Measurements from ENCODE around the gene PRKG1. TPM values are rescaled to one million over a fixed set of nuclear protein-coding genes. Genes with fewer than 3 reads are reported as not detected.

PRKG1 gene
- total and polyA plus RNA-seq, 2 experiments from 2014 or later = 18.2 to 21.1 TPM

DNA sequence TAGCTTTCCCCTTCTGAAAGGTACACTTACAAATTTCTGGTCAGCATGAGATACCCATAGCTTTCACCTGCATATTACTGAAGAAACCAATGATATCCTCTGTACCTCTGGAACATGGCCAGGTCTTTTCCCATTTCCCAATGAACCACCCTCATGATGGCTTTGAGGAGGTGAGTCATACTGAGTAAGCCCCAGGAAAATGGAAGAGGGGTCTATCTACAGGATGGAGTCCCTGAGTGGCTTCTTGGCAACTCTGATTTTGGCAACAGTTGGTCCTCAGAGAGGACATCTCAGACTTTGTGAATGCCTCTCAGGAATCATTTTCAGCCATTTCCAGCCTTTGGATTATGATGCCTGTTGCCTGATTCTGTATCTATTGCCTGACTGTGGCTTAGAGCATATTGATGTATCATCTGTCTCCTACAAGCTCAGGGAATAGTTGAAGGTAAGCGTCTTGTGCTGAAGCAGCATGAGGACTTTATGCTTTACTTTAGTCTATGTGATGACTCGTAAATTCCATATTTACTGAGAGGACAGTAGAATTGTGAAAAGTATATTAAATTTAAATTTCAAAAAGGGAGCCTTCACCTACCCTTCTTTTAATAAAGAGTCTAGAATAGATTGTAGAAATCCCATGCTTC, 1155.1 kb downstream of the PRKG1 start (continued):
- TF ChIP-seq, protein P1, sequence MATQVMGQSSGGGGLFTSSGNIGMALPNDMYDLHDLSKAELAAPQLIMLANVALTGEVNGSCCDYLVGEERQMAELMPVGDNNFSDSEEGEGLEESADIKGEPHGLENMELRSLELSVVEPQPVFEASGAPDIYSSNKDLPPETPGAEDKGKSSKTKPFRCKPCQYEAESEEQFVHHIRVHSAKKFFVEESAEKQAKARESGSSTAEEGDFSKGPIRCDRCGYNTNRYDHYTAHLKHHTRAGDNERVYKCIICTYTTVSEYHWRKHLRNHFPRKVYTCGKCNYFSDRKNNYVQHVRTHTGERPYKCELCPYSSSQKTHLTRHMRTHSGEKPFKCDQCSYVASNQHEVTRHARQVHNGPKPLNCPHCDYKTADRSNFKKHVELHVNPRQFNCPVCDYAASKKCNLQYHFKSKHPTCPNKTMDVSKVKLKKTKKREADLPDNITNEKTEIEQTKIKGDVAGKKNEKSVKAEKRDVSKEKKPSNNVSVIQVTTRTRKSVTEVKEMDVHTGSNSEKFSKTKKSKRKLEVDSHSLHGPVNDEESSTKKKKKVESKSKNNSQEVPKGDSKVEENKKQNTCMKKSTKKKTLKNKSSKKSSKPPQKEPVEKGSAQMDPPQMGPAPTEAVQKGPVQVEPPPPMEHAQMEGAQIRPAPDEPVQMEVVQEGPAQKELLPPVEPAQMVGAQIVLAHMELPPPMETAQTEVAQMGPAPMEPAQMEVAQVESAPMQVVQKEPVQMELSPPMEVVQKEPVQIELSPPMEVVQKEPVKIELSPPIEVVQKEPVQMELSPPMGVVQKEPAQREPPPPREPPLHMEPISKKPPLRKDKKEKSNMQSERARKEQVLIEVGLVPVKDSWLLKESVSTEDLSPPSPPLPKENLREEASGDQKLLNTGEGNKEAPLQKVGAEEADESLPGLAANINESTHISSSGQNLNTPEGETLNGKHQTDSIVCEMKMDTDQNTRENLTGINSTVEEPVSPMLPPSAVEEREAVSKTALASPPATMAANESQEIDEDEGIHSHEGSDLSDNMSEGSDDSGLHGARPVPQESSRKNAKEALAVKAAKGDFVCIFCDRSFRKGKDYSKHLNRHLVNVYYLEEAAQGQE (IDR thresholded peaks at IDR 0.05; ENCODE audit: unreplicated experiment) = no peak
- TF ChIP-seq EZH2phosphoT487 (IDR thresholded peaks at IDR 0.05; ENCODE audit: unreplicated experiment) = no peak
- no peak for TF ChIP-seq ZNF114 (CRISPR knock-in tag; IDR thresholded peaks at IDR 0.05)
- TF ChIP-seq ZNF331 (CRISPR knock-in tag; IDR thresholded peaks at IDR 0.05; ENCODE audit: low read depth) = no peak
- no peak for TF ChIP-seq JUNB (IDR thresholded peaks at IDR 0.05; ENCODE audit: unreplicated experiment)

DNA sequence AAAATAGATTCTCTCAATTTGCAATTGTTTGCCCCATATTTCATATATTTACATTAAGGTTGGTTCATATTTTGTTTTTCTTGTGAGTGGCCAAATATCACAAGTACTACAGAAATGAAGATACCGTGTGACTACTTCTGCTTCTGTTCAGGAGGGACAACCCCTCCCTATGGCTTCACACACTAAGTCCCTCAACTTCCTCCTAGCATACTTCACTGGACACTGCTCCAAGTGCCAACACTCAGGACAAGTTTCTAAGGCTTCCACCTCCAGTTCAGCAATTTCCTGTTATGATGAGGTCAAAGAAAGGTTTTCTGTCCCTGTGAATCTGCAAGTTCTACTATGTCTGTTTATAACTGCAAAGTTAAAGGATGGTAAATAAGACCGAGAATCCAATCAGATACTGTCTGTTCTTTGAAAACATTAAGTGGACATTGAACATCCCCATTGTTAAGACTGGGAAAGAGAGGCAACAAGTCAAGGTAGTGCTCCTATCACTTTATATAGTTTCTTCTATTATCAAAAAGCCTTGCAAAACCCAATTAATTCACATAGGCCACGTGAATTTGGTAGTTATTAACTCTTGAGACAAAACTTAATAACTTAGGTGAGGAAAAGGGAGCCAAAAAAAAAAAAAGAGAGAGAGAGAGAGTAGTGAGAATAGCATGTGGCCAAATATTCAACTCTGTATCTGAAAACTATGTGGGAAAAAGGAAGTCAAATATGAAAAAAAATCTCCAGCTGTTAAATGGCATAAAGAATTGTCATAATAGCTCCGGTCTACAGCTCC, 1158.5 kb downstream of the PRKG1 start:
- Histone ChIP-seq H2AFZ (0 out of 2 replicates have a peak overlapping the region, but pooled peaks have one; percentile 8), H3K4me1 (ENCODE audit: insufficient read depth) (peaks cover 9% of the 10 kb centered on the region), H3K4me2 (peak overlapping the region; percentile 80), H3K27ac (ENCODE audit: low read depth) (no peak overlapping the region), H3K79me2 (replicated peaks; ENCODE audit: insufficient read depth) (no peaks in the 10 kb centered on the region), H3F3A (replicated peaks; ENCODE audit: low read depth) (no peaks in the 10 kb centered on the region), H4K20me1 (replicated peaks; ENCODE audit: insufficient read depth) (no peaks in the 10 kb centered on the region), H3K9me2 (ENCODE audit: insufficient read depth) (no peaks in the 10 kb centered on the region), H3K27me3 (ENCODE audit: insufficient read depth) (no peaks in the 10 kb centered on the region), H3K4me3 (peak overlapping the region; percentile 48), H3K36me3 (ENCODE audit: insufficient read depth) (no peaks in the 10 kb centered on the region)
- H3K4me1 Mint-ChIP-seq = peaks cover 9% of the 10 kb centered on the region
- peak overlapping the region; percentile 81; the same call in 1 of the 2 replicates for H3K27ac Mint-ChIP-seq
- H3K4me3 Mint-ChIP-seq = peak overlapping the region; percentile 75
- H3K27me3 Mint-ChIP-seq (ENCODE audit: insufficient read depth, low read depth, poor library complexity) = no peaks in the 10 kb centered on the region
- no peak for DNase-seq (ENCODE audit: low spot score)
- no peak; the same call in 2 of the 3 replicates for ATAC-seq
- H3K9me3 Mint-ChIP-seq = no peaks in the 10 kb centered on the region
- no peaks in the 10 kb centered on the region for H3K36me3 Mint-ChIP-seq (ENCODE audit: low read depth)
- no peak for TF ChIP-seq ZNF114 (CRISPR knock-in tag; IDR thresholded peaks at IDR 0.05)
- no peak for TF ChIP-seq CREB1 (CRISPR knock-in tag; IDR thresholded peaks at IDR 0.05; ENCODE audit: low read depth)
- TF ChIP-seq POLR2AphosphoS5 (IDR thresholded peaks at IDR 0.05; ENCODE audit: low read depth) = no peak
- no peak for TF ChIP-seq NANOG (IDR thresholded peaks at IDR 0.05; ENCODE audit: borderline replicate concordance)
- TF ChIP-seq EZH2phosphoT487 (IDR thresholded peaks at IDR 0.05; ENCODE audit: unreplicated experiment) = no peak
- TF ChIP-seq, protein P2, sequence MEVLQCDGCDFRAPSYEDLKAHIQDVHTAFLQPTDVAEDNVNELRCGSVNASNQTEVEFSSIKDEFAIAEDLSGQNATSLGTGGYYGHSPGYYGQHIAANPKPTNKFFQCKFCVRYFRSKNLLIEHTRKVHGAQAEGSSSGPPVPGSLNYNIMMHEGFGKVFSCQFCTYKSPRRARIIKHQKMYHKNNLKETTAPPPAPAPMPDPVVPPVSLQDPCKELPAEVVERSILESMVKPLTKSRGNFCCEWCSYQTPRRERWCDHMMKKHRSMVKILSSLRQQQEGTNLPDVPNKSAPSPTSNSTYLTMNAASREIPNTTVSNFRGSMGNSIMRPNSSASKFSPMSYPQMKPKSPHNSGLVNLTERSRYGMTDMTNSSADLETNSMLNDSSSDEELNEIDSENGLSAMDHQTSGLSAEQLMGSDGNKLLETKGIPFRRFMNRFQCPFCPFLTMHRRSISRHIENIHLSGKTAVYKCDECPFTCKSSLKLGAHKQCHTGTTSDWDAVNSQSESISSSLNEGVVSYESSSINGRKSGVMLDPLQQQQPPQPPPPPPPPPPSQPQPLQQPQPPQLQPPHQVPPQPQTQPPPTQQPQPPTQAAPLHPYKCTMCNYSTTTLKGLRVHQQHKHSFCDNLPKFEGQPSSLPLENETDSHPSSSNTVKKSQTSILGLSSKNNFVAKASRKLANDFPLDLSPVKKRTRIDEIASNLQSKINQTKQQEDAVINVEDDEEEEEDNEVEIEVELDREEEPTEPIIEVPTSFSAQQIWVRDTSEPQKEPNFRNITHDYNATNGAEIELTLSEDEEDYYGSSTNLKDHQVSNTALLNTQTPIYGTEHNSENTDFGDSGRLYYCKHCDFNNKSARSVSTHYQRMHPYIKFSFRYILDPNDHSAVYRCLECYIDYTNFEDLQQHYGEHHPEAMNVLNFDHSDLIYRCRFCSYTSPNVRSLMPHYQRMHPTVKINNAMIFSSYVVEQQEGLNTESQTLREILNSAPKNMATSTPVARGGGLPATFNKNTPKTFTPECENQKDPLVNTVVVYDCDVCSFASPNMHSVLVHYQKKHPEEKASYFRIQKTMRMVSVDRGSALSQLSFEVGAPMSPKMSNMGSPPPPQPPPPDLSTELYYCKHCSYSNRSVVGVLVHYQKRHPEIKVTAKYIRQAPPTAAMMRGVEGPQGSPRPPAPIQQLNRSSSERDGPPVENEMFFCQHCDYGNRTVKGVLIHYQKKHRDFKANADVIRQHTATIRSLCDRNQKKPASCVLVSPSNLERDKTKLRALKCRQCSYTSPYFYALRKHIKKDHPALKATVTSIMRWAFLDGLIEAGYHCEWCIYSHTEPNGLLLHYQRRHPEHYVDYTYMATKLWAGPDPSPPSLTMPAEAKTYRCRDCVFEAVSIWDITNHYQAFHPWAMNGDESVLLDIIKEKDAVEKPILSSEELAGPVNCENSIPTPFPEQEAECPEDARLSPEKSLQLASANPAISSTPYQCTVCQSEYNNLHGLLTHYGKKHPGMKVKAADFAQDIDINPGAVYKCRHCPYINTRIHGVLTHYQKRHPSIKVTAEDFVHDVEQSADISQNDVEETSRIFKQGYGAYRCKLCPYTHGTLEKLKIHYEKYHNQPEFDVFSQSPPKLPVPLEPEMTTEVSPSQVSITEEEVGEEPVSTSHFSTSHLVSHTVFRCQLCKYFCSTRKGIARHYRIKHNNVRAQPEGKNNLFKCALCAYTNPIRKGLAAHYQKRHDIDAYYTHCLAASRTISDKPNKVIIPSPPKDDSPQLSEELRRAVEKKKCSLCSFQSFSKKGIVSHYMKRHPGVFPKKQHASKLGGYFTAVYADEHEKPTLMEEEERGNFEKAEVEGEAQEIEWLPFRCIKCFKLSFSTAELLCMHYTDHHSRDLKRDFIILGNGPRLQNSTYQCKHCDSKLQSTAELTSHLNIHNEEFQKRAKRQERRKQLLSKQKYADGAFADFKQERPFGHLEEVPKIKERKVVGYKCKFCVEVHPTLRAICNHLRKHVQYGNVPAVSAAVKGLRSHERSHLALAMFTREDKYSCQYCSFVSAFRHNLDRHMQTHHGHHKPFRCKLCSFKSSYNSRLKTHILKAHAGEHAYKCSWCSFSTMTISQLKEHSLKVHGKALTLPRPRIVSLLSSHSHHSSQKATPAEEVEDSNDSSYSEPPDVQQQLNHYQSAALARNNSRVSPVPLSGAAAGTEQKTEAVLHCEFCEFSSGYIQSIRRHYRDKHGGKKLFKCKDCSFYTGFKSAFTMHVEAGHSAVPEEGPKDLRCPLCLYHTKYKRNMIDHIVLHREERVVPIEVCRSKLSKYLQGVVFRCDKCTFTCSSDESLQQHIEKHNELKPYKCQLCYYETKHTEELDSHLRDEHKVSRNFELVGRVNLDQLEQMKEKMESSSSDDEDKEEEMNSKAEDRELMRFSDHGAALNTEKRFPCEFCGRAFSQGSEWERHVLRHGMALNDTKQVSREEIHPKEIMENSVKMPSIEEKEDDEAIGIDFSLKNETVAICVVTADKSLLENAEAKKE (CRISPR knock-in tag; IDR thresholded peaks at IDR 0.05) = no peak
- TF ChIP-seq, protein P3, sequence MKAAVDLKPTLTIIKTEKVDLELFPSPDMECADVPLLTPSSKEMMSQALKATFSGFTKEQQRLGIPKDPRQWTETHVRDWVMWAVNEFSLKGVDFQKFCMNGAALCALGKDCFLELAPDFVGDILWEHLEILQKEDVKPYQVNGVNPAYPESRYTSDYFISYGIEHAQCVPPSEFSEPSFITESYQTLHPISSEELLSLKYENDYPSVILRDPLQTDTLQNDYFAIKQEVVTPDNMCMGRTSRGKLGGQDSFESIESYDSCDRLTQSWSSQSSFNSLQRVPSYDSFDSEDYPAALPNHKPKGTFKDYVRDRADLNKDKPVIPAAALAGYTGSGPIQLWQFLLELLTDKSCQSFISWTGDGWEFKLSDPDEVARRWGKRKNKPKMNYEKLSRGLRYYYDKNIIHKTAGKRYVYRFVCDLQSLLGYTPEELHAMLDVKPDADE (IDR thresholded peaks at IDR 0.05) = no peak

Measured in GM23338 (cell line).